Esophagus (tissue), 2 donors: ENCODE measurements around the gene UVSSA. TPM values are rescaled to one million over a fixed set of nuclear protein-coding genes. Genes with fewer than 3 reads are reported as not detected.

Experiments
- H3K27ac ChIP-seq, 2 donors: one replicate each; pipeline ENCODE4 v1.5.1; 2013; ENCODE audit warnings: low read depth in 2 of 2, mild to moderate bottlenecking in 2 of 2, inconsistent platforms in 1 of 2, low read length in 1 of 2, moderate library complexity in 1 of 2
- H3K27me3 ChIP-seq, 2 donors: one replicate each; pipeline ENCODE4 v1.6.1; 2013; ENCODE audit warnings: low read length in 2 of 2, control low read depth in 1 of 2, mild to moderate bottlenecking in 1 of 2; ENCODE audit not compliant: insufficient read depth in 2 of 2, control insufficient read depth in 1 of 2
- H3K36me3 ChIP-seq, 2 donors: one replicate each; pipeline ENCODE4 v1.6.1; 2013; ENCODE audit warnings: low read length in 1 of 2; ENCODE audit not compliant: control insufficient read depth in 2 of 2, insufficient read depth in 2 of 2
- H3K4me1 ChIP-seq, 2 donors: one replicate each; pipeline ENCODE4 v1.6.1; 2013; ENCODE audit warnings: low read length in 1 of 2; ENCODE audit not compliant: control insufficient read depth in 2 of 2, insufficient read depth in 2 of 2
- H3K4me3 ChIP-seq, 2 donors: one replicate each; pipeline ENCODE4 v1.5.1; 2013; ENCODE audit warnings: low read length in 2 of 2, mild to moderate bottlenecking in 2 of 2, low read depth in 1 of 2, moderate library complexity in 1 of 2
- H3K9me3 ChIP-seq, 2 donors: one replicate each; pipeline ENCODE4 v1.6.1; 2013; ENCODE audit warnings: mild to moderate bottlenecking in 2 of 2, low read depth in 1 of 2, low read length in 1 of 2, moderate library complexity in 1 of 2; ENCODE audit not compliant: control insufficient read depth in 2 of 2, insufficient read depth in 1 of 2
- WGBS, 2 donors: extraction: QIAGEN DNeasy Blood & Tissue Kit; methylation state at CpG; one replicate each; pipeline ENCODE4 v1.1.7; 2013; 5-methylcytosine and 5-hydroxymethylcytosine counted together
- polyA plus RNA-seq, 2 donors: library from polyadenylated mRNA; stranded (reverse); fragments of 200-250 nt; gene quantifications; one replicate each; pipeline ENCODE4 v1.2.3, GENCODE V29; 2013
- donor health status: healthy with polysubstance abuse.
- donor health status: Bipolar disorder and iron deficiency.

Gene UVSSA
- polyA plus RNA-seq, 2 donors, result 4.8 to 13.0 TPM

- Histone ChIP-seq H3K27me3 (no peaks in the 10 kb centered on the region), H3K27ac (no peak overlapping the region), H3K9me3 (no peaks in the 10 kb centered on the region), H3K4me1 (peaks cover 4 to 5% of the 10 kb centered on the region in 2 donors), H3K36me3 (peaks cover 0 to 43% of the 10 kb centered on the region in 2 donors), H3K4me3 (no peak overlapping the region)
- WGBS, 2 donors, result 94% methylated on average over 35 of the region's 35 CpGs
Observed at GRCh38 chr4:1366371-1367229, 19.6 kb downstream of the UVSSA start.

GRCh38 chr4:1367230-1367935, 20.4 kb downstream of the UVSSA start:
- no peaks in the 10 kb centered on the region for H3K27me3 ChIP-seq
- no peak overlapping the region for H3K4me3 ChIP-seq
- H3K36me3 ChIP-seq, result peaks cover 0 to 40% of the 10 kb centered on the region in 2 donors
- 92 to 94% methylated on average over 17 of the region's 17 CpGs for WGBS, 2 donors
- H3K4me1 ChIP-seq, result peaks cover 4 to 5% of the 10 kb centered on the region in 2 donors
- H3K27ac ChIP-seq, result no peak overlapping the region
- no peaks in the 10 kb centered on the region for H3K9me3 ChIP-seq

GRCh38 chr4:1367936-1368289, 20.9 kb downstream of the UVSSA start:
- no peak overlapping the region for H3K4me3 ChIP-seq
- WGBS, 2 donors, result 86 to 92% methylated on average over 10 of the region's 10 CpGs
- no peaks in the 10 kb centered on the region for H3K9me3 ChIP-seq
- H3K4me1 ChIP-seq, result peaks cover 4 to 5% of the 10 kb centered on the region in 2 donors
- H3K27me3 ChIP-seq, result no peaks in the 10 kb centered on the region
- H3K36me3 ChIP-seq, result peaks cover 0 to 38% of the 10 kb centered on the region in 2 donors
- no peak overlapping the region for H3K27ac ChIP-seq

GRCh38 chr4:1368421-1369090, 21.5 kb downstream of the UVSSA start:
- Histone ChIP-seq H3K4me3 (no peak overlapping the region), H3K9me3 (no peaks in the 10 kb centered on the region), H3K27me3 (no peaks in the 10 kb centered on the region), H3K4me1 (peaks cover 4 to 5% of the 10 kb centered on the region in 2 donors), H3K27ac (no peak overlapping the region), H3K36me3 (peaks cover 0 to 39% of the 10 kb centered on the region in 2 donors)
- WGBS, 2 donors, result 91 to 94% methylated on average over 24 of the region's 24 CpGs

GRCh38 chr4:1369091-1369450, 22.1 kb downstream of the UVSSA start:
- H3K36me3 ChIP-seq, result peaks cover 0 to 43% of the 10 kb centered on the region in 2 donors
- no peak overlapping the region for H3K4me3 ChIP-seq
- peaks cover 4 to 5% of the 10 kb centered on the region in 2 donors for H3K4me1 ChIP-seq
- H3K27me3 ChIP-seq, result no peaks in the 10 kb centered on the region
- H3K27ac ChIP-seq, result no peak overlapping the region
- no peaks in the 10 kb centered on the region for H3K9me3 ChIP-seq
- WGBS, 2 donors, result 84 to 90% methylated on average over 18 of the region's 18 CpGs

GRCh38 chr4:1369479-1370079, 22.6 kb downstream of the UVSSA start:
- Histone ChIP-seq H3K27ac (no peak overlapping the region), H3K36me3 (peaks cover 0 to 48% of the 10 kb centered on the region in 2 donors), H3K27me3 (no peaks in the 10 kb centered on the region), H3K4me1 (peaks cover 4% of the 10 kb centered on the region in 2 donors), H3K4me3 (no peak overlapping the region), H3K9me3 (no peaks in the 10 kb centered on the region)
- WGBS, 2 donors, result 90 to 93% methylated on average over 22 of the region's 22 CpGs

GRCh38 chr4:1370321-1371124, 23.5 kb downstream of the UVSSA start:
- H3K9me3 ChIP-seq, result no peaks in the 10 kb centered on the region
- no peaks in the 10 kb centered on the region for H3K4me1 ChIP-seq
- 92% methylated on average over 29 of the region's 29 CpGs for WGBS, 2 donors
- H3K4me3 ChIP-seq, result no peak overlapping the region
- H3K27me3 ChIP-seq, result no peaks in the 10 kb centered on the region
- no peak overlapping the region for H3K27ac ChIP-seq
- peaks cover 0 to 51% of the 10 kb centered on the region in 2 donors for H3K36me3 ChIP-seq

GRCh38 chr4:1371176-1372165, 24.5 kb downstream of the UVSSA start:
- Histone ChIP-seq H3K4me1 (no peaks in the 10 kb centered on the region), H3K27me3 (no peaks in the 10 kb centered on the region), H3K4me3 (no peak overlapping the region), H3K36me3 (peaks cover 0 to 57% of the 10 kb centered on the region in 2 donors), H3K27ac (no peak overlapping the region), H3K9me3 (no peaks in the 10 kb centered on the region)
- 91 to 95% methylated on average over 28 of the region's 28 CpGs for WGBS, 2 donors
